NCI-H2171 treated with DMSO at 0.1 percent for 48 hours (cell line): ENCODE results near the gene RADIL.
A peak's percentile ranks its signal among the peaks of the same experiment; 100 is the strongest.

Experiments
- DNase-seq: peaks from one replicate; lab custom pipeline; 2025; lab: John Stamatoyannopoulos, UW

Gene RADIL

DNA sequence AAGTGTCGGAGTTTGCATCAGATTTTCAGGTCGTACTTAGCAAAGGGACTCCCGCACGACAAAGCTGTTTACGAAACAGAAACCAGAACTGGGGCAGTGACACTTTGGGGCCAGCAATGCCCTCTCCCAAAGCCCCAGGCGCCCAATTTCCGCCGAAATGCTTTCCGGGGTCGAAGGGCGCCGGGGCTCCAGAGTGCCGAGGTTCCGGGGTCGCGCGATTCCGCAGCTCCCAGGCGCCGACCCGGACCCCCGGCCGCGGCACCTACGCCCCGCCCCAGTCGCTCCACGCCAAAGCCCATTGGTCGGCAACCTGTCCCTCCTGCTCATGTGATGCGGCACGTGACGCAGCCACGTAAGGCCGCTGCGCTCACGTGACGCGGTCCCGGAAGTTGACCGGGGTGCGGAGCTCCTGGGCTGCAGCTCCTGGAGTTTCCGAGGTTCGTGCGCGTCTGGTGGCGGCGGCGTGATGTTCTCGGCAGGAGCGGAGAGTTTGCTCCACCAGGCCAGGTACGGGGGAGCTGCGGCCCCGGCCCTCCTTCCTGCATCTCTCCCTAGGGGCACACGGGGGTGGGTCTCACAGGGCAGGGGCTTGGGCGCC, 108.2 kb downstream of the RADIL start, which contains the start of gene AP5Z1:
AP5Z1 (plus strand) TSS at position 374 of the 598 bp plus-strand sequence; CDS start at position 467, 93 bp downstream.
- peak; percentile 95 for DNase-seq

DNA sequence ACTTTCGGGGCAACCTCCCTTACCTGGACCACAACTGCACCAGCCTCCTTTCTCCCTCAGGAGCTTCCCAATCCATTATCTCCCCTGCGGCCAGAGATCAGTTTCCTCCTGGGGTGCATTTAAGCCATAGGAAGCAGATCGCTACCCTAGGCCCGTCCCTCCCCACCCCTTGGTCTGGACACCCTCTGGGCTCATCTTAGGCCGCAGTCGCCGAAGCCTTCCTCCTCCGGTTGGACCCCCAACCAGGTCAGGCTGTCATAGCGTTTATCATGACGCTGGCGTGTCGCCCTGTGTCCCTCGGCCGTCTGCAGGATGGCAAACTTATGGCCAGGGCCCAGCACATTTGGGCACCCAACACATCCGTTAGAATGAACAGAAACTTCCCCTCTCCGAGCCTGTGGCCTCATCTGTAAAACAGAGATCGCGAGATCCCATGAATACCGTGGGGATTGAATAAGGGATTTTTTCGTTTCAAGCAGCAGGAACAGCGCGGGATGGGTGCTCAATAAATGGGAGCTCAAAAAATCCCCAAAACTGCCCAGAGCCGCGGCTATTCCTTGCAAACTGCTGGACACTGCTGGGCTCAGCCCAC, 108.8 kb downstream of the RADIL start:
- peak; percentile 47 for DNase-seq

DNA sequence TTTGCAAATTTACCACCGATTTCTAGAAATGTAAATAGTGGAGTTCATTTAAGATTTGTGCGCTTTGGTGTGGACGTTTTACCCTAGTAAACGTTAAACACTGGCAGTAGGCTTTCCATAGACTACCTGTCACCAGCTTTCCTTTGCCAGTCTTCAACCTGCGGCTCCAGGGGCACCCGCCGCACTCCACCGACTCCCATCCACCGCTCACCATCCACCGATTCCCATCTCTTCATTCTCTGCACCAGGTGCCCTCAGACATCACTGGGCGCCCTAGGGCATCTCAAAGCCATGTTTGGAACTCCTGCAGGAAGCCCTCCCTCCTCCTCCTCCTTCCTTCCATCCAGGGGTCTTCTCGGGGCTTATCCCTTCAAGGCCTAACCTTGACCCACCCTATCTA, 109.5 kb downstream of the RADIL start:
- DNase-seq: no peak

DNA sequence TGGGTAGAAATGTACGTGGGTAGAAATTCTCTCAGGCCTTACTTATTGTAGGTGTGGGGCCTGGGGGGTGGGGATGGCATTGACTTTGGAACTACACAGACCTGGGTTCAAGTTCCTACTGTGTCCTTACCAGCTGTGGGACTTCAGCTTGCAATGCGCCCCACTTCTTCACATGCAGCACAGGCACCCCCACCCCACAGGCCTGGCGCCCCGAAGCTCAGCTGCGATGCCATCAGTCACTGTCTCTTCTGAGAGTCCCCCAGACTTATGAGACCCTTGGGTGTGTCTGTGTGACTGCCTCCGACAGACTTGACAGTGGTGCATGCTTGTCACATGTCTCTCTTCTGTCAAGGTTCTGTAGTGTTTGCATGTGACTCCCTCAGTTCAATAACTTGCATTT, 111.2 kb downstream of the RADIL start:
- no peak for DNase-seq

DNA sequence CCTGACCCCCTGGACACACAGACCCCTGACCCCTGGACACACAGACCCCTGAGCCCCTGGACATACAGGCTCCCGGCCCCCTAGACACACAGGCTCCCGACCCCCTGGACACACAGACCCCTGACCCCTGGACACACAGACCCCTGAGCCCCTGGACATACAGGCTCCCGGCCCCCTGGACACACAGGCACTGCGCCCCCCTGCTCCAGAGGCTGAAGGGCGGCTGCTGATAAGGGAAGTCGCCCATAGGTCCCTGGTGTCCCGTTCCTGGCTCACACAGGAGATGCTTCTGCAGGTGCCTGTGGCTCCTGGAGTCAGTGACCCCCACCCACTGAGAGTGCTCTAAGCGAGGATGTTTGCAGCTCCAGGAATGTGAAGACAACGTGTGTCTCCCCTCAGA, 111.8 kb downstream of the RADIL start:
- no peak for DNase-seq

DNA sequence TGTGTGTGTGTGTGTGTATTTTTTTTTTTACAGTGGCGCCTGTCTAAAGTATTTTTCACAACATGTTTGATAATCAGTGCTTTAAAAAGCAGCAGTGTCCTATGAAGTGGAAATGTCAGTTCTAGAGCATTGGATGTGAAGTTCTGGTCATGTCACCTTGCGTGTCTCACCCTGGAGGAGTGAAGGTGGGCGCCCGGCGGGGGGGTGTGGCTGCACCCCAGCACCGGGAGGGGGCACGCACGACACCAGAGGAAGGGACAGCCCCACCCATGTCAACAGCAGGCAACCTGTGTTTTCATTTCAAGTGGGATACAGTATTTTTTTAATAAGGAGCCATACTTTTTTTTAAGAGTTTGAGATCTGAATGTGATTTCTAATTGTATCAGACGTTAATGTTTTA, 112.6 kb downstream of the RADIL start:
- DNase-seq: no peak

DNA sequence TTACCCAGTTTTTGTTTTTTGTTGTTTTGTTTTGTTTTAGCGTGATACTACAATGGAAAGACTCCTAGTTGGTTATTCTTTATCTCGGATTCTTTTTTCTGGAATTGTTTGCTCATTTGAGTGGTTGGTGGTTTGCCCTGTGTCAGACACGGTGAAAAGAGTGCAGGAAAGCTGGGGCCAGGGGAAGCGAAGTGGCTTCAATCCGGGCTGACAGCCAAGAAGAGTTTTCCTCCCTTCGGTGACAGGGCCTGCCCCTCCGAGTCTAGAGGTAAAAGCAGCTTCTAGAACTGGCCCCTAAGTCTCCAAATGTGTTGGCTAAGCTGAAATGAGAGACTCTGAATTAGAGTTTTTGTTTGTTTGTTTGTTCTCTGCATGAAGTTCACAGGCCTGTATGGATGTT, 113.8 kb downstream of the RADIL start:
- no peak for DNase-seq

DNA sequence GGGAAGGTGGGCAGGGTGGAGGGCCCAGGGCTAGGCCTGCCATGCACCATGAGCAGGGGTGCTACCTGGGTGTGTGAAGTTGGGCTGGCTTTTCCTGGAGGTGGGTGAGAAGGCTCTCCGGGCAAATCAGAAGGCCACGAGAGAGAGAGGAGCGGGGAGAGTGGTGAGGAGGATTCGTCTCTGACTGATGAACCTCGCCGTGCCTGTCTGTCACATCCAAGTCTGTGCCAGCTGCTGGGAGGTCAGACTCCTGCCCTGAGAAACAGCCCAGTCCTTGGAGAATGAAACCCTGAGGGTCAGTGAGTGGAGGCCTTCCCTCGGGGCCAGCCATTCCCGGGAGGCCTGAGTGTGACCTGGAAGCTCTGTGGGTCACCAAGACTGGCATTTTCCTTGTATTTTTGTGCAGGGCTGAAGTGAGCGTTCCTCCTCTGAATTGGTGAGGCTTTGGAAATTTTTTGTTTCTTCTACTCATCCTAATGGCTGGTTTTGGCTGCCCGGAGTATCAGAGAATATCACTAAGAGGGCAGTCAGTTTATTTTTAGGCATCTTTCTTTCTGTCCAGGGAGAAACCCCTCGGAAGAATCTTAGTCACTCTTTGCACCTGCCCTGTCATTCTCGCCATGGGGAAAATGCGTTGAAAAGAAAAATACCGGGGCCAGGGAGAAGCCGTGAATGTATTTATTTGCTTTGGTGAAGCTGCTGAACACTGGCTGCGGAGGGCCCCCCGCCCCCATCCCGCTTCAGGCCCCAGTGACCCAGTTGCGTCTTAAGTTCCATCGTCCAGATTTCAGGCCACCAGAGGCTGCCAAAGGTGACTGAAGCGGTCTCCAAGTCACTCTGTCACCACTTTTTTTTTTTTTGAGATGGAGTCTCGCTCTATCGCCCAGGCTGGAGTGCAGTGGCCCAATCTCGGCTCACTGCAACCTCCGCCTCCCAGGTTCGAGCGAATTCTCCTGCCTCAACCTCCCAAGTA, 114.6 kb downstream of the RADIL start:
- no peak for DNase-seq

DNA sequence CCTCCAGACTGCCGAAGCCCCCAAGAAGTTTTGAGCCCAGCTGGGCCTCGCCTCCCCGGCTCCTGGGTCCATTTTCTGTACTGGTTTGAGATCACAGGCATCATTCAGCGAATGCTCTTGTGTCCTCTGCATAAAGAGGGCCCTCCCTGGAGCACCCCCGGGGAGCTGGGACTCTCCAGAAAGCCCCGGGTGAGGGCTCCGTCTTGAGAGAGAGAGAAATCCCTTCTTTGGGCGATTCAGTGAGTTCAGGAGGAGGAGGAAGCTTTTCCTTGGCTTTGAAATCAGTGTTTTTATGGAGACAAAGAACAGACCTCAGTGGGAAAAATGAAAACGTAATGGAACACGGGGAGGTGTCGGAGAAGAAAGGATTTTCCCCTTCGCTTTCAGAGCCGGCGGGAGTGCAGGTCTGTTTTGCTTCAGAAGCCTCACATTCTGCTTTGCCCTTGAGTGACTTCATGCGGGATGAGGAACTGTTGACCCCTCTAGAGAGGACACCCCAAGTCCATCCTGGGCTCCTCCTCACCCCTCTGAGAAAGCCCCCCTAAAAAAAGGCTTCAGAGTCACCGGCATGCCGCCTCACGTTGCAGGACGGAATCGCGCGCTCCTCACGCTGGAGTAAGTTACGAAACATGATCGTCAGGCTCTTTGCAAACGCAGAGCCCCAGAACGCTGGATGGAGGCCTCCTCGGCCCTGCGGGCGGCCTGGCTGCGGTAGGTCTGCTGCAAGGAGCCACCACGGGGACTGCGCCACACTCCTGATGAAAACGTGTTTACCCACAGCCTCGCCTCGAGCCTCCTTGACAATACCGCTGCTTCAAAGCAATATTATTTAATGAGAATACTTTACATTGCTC, 116.6 kb downstream of the RADIL start:
- no peak for DNase-seq

DNA sequence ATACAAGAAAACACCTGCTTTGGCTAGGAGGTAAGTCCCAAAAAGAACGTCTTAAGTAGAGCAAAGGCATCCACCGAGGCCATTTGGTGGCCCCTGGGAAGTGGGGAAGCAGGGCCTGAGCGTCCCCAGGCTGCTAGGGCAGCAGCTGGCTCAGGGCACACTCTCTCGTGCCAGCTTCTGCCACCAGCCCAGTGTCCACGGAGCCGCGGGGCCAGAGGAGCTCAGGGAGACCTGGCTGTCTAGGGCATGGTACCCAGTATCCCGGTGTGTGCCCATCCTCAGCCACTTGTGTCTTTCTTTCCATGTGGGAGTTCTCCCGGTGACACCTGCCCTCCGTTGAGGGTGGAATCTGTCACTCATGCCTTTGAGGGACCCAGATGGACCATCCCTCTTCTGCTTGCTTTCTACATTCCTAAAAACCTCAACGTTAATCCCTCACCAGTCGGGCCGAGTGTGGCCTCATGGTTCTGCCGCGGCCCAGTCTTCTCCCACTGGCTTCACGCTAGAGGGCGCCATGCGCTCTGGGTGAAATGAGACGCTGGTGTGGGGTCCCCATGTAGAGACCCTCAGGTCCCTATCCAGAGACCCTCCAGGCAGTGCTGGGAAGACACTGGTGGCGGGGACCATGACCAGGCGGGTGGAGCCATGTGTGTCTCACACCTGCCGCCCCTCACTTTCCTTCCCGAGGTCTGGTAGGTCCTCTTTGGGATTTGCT, 117.6 kb downstream of the RADIL start:
- no peak for DNase-seq

DNA sequence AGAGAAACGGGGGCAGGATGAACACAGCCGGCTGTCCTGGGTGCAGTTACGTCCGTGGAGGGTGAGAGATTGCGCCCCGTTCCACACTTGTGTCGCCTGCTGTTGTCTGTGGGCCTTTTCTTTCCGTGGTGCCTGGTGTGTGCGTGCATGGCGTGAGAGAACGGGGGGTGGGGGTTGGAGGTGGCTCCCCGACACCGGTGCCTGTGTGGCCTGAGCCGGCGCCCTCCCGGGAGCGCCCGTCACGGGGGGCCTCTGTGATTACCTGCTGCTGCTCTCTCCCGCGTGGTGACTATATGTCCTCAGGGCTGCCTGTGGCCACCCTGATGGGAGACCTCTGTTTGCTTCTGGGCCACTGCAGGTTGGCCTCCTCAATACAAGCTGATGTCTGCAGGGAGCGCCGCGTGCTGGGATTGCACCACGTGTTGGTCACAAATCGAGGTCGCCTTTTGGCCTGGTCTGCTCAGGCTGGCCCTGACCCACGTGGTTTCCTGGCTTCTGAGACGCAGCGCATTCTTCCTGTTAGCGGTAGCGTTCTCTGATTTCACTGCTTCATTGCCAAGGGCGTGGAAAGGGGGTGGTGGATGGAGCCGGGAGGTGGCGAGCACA, 119.0 kb downstream of the RADIL start:
- DNase-seq: no peak

DNA sequence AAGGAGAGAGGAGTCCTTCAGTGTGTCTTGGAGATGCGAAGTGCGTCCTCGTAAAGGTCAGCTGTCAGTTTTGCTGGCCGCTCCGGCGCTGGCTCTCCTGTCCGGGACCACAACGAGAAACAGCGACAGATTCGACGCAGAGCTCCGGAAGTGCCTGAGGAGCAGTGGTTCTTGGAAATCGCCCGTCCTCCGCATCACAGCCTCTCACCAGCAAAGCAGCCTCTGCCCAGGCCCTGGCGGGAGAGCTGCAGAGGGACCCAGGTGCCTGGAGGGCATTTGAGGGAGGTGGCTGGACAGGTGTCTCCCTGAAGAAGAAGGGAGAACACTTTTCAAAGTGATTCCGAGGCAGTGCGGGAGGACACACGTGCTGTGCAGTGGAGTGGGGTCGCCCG, 119.7 kb downstream of the RADIL start:
- no peak for DNase-seq

DNA sequence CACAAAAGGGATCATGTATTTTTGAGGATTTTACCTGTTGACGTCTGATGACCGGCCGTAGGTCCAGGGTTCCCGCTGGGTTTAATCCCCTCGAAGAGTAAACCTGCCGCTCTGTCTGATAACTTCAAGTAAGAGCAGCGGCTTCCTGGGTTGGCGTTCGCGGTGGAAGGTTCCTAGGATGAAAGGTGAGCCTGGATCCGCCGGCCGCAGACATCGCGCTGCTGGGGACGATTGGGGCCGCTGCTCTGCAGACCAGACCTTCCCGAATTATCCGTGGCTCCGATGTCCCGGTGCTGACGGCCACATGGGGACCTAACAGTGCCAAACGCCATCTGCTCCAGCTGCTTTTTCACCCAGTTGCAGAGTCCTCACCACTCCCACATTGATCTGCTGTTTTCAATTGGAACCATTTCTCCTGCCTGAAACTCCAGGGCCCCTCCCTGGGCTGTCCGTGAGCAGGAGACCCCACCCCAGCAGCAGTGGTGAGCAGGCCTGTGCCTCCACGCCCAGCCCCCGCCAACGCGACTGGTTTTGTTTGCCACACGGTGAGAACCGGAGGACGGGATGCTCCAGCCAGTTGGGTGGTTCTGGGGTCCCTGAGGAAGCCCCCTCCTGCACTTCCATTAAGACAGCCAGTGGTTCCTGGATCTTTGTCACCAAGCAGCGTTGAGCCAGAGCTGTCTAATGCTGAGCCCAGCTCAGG, 120.3 kb downstream of the RADIL start:
- no peak for DNase-seq

DNA sequence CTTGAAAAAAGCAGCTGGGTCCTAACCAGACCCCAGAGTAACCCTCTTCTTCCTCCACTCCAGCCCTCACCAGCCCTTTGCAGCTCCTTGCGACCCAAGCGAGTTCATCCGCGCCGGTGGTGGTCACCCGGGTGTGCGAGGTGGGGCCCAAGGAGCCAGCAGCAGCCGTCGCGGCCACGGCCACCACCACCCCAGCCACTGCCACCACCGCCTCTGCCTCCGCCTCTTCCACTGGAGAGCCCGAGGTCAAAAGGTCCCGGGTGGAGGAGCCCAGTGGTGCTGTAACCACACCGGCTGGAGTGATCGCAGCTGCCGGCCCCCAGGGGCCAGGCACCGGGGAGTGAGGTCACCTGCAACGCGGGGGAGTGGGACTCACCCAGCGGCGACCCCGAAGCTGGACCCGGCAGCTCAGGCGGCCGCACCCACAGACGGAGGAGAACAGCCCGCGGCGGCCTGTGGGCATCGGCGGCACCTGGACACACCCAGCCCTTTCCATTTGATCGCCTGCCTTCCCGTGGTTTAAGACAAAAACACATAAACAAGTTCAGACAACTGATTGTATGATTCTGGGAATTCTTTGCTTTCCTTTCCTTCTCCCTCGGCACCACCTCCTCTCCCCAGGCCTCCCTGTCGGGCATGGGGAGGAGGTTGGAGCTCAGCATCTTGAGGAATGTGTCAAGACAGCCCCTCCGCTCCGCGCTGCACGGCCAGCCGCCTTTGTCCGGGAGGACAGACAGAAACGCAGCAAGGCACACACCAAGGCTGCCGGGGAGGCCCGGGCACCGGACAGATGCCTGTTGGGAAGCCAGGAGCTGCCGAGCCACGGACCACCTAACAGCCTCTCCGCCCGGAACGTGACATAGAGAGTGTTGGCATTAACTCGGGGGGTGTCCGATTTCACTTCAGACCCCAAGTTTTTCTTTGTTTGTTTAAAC, 121.1 kb downstream of the RADIL start:
- no peak for DNase-seq

DNA sequence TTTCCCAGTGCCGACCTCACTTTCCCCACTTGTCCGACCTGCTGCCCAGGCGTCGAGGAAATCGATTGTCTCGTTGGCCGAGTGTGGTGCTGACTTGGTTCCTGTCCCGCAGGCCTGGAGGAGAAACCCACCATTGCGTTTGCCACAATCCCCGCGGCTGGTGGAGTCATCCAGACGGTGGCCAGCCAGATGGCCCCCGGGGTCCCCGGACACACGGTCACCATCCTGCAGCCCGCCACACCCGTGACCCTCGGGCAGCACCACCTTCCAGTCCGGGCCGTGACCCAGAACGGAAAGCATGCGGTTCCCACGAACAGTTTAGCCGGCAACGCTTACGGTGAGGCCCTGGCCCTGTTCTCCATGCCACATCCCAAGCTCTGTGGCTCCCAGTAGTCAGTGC, 122.6 kb downstream of the RADIL start:
- no peak for DNase-seq

DNA sequence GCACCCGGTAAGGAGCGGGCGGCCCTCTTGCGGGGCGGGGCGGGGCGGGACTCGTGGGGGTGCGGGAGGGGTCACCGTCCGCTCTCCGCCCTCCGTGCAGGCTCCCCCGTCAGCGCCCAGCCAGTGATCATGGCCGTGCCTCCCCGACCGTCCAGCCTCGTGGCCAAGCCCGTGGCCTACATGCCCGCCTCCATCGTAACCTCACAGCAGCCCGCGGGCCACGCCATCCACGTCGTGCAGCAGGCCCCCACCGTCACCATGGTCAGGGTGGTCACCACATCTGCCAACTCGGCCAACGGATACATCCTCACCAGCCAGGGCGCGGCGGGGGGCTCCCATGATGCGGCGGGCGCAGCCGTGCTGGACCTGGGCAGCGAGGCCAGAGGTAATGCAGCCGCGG, 124.3 kb downstream of the RADIL start:
- DNase-seq: no peak

DNA sequence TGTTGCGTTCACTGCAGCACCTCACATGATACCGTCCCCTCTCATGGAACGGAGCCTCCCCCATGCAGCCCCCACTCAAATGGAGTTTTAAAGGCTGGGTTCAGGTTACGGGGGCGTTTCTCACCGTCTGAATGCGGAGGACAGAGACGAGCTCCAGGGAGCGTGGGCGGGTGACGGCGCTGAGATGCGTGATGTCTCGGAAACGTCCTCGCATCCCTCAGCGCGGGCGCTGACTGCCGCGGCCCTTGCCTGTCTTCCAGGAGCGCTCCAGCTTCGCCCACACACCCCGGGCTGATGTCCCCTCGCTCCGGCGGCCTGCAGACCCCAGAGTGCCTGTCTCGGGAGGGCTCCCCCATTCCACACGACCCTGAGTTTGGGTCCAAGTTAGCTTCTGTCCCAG, 124.7 kb downstream of the RADIL start:
- no peak for DNase-seq

DNA sequence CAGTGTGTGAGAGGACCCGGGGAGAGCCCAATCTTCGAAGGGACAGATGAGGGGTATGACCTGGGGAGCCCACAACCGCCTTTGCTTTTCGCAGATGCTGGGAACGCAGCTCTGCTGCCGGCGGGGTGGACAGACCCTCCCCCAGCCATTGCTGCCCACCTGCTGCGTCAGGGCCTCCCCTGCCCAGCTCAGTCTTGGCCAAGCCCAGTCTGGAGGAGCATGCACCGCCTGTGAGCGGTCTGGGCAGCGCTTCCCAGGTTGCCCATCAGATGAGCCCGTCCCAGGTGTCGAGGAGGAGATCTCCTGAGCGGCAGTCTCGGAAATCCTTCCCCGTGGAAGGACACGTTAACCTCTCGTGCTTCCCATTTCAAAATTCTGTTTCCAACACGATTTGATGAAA, 125.4 kb downstream of the RADIL start:
- no peak for DNase-seq

DNA sequence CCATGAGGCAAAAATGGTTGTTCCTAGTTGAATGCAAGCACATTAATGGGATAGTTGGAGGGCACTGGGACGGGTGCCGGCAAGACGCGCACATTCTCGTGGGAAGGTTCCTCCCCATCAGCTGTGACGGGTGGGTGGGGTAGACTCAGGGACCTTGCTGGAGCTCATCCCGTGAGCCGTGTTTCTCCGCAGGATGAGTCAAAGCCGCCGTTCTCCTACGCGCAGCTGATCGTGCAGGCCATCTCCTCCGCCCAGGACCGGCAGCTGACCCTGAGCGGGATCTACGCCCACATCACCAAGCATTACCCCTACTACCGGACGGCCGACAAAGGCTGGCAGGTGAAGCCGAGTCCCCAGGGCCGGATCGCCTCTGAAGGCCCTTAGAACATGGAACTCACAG, 128.5 kb downstream of the RADIL start:
- no peak for DNase-seq
